DND-41 (cell line): ENCODE data around the gene PKNOX1.
"Not testable (repeated sequence)": the region's sequence is repeated elsewhere in the genome, so short reads cannot be mapped to it uniquely, and the experiment has no call there.

Experiments
- EZH2 ChIP-seq: IDR thresholded peaks from 3 replicates; pipeline ENCODE4 v1.6.1; 2012; ENCODE audit warnings: borderline replicate concordance, low read depth, mild to moderate bottlenecking, moderate library complexity, low read length, inconsistent platforms; ENCODE audit not compliant: severe bottlenecking
- TF ChIP-seq, protein P1 (sequence below): IDR thresholded peaks from 2 replicates; pipeline ENCODE4 v1.5.1; 2012; ENCODE audit warnings: borderline replicate concordance, low read length, moderate library complexity, mild to moderate bottlenecking; ENCODE audit not compliant: poor library complexity, severe bottlenecking; ENCODE audit errors: extremely low read depth

DNA sequence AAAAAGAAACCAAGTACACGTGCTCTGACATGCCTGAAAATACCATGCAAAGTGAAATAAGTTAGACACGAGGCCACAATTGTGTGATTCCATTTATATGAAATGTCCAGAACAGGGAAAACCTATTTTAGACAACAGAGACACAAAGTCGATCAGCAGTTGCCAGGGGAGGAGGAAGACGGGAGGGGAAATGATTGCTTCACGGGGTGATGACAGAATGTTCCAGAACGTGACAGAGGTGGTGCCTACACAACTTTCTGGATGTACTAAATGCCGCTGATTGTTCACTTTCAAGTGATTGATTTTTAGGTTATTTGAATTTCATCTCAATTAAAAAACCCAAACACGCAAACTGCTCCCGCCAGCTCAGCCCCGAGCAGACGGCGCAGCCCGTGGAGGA lies 78.8 kb downstream of the PKNOX1 start:
- TF ChIP-seq, protein P1, sequence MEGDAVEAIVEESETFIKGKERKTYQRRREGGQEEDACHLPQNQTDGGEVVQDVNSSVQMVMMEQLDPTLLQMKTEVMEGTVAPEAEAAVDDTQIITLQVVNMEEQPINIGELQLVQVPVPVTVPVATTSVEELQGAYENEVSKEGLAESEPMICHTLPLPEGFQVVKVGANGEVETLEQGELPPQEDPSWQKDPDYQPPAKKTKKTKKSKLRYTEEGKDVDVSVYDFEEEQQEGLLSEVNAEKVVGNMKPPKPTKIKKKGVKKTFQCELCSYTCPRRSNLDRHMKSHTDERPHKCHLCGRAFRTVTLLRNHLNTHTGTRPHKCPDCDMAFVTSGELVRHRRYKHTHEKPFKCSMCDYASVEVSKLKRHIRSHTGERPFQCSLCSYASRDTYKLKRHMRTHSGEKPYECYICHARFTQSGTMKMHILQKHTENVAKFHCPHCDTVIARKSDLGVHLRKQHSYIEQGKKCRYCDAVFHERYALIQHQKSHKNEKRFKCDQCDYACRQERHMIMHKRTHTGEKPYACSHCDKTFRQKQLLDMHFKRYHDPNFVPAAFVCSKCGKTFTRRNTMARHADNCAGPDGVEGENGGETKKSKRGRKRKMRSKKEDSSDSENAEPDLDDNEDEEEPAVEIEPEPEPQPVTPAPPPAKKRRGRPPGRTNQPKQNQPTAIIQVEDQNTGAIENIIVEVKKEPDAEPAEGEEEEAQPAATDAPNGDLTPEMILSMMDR: not testable (repeated sequence)
- TF ChIP-seq EZH2: not testable (repeated sequence)
